Lower leg skin (tissue), 3 donors: Measurements from ENCODE around the gene CCN5.

Source experiments
- POLR2A ChIP-seq, 2 donors: fragments of 450-650 bp; IDR thresholded peaks; one replicate each; pipeline ENCODE4 v1.6.1; 2016 to 2017; ENCODE audit warnings: antibody characterized with exemption in 2 of 2, mild to moderate bottlenecking in 1 of 2, moderate library complexity in 1 of 2
- TF ChIP-seq, protein P1 (sequence below), 3 donors: fragments of 450-650 bp; IDR thresholded peaks; one replicate each; pipeline ENCODE4 v1.5.1; 2016; ENCODE audit warnings: antibody characterized with exemption in 3 of 3, mild to moderate bottlenecking in 3 of 3, moderate library complexity in 2 of 3

GRCh38 chr20:44714102-44714700 lies 968 bp upstream of the CCN5 start:
- TF ChIP-seq, protein P1, sequence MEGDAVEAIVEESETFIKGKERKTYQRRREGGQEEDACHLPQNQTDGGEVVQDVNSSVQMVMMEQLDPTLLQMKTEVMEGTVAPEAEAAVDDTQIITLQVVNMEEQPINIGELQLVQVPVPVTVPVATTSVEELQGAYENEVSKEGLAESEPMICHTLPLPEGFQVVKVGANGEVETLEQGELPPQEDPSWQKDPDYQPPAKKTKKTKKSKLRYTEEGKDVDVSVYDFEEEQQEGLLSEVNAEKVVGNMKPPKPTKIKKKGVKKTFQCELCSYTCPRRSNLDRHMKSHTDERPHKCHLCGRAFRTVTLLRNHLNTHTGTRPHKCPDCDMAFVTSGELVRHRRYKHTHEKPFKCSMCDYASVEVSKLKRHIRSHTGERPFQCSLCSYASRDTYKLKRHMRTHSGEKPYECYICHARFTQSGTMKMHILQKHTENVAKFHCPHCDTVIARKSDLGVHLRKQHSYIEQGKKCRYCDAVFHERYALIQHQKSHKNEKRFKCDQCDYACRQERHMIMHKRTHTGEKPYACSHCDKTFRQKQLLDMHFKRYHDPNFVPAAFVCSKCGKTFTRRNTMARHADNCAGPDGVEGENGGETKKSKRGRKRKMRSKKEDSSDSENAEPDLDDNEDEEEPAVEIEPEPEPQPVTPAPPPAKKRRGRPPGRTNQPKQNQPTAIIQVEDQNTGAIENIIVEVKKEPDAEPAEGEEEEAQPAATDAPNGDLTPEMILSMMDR (IDR thresholded peaks at IDR 0.05): no peak
- no peak for TF ChIP-seq POLR2A (IDR thresholded peaks at IDR 0.05)
